Stomach (tissue), 9 donors: ENCODE data around the gene CPZ. TPM values are rescaled to one million over a fixed set of nuclear protein-coding genes. Genes with fewer than 3 reads are reported as not detected.

ENCODE experiments used
- DNase-seq, 2 donors: peaks; one replicate each; pipeline versions ENCODE4 v3.0.0 to v3.0.0-alpha.2; 2013 to 2019
- H3K27ac ChIP-seq, 5 donors: fragments of 200-600 bp in 4 of 5; sonication (generic) in 4 of 5; one replicate each; pipeline ENCODE4 v1.5.1; 2013 to 2019; ENCODE audit warnings: mild to moderate bottlenecking in 1 of 5, moderate library complexity in 1 of 5
- H3K27me3 ChIP-seq, 3 donors: fragments of 200-600 bp; sonication (generic); one replicate each; pipeline ENCODE4 v1.5.1; 2017 to 2019; ENCODE audit warnings: mixed run types in 1 of 3
- H3K36me3 ChIP-seq, 4 donors: fragments of 200-600 bp; sonication (generic); 1 replicate in 3 of 4; 2 replicates in 1 of 4; pipeline ENCODE4 v1.5.1; 2016 to 2019
- H3K4me1 ChIP-seq, 4 donors: fragments of 200-600 bp; sonication (generic); one replicate each; pipeline ENCODE4 v1.5.1; 2016 to 2019
- H3K4me3 ChIP-seq, 4 donors: fragments of 200-600 bp; sonication (generic) in 3 of 4; one replicate each; pipeline ENCODE4 v1.5.1; 2016 to 2019; ENCODE audit warnings: mild to moderate bottlenecking in 1 of 4
- H3K9me3 ChIP-seq, 4 donors: fragments of 200-600 bp; sonication (generic); one replicate each; pipeline ENCODE4 v1.5.1; 2016 to 2019
- CTCF ChIP-seq, 7 experiments: fragments of 450-650 bp in 4 of 7; fragments of 200-600 bp in 3 of 7; sonication (generic) in 3 of 7; IDR thresholded peaks; one replicate each; pipeline ENCODE4 v1.5.1; 2016 to 2019; ENCODE audit warnings: antibody characterized with exemption in 7 of 7, control low read depth in 2 of 7, mild to moderate bottlenecking in 1 of 7
- EP300 ChIP-seq: sonication (generic); formaldehyde crosslinking; IDR thresholded peaks from one replicate; pipeline ENCODE4 v1.6.1; 2017; ENCODE audit warnings: antibody characterized with exemption
- POLR2A ChIP-seq, 4 donors: fragments of 450-650 bp; IDR thresholded peaks; one replicate each; pipeline ENCODE4 v1.6.1; 2016; ENCODE audit warnings: antibody characterized with exemption in 4 of 4, control low read depth in 2 of 4, mild to moderate bottlenecking in 1 of 4, moderate library complexity in 1 of 4
- POLR2AphosphoS5 ChIP-seq, 3 donors: sonication (generic); formaldehyde crosslinking; IDR thresholded peaks; one replicate each; pipeline ENCODE4 v1.6.1; 2016; ENCODE audit warnings: antibody characterized with exemption in 3 of 3
- WGBS, 5 donors: extraction: QIAGEN DNeasy Blood & Tissue Kit in 3 of 5; methylation state at CpG; one replicate each; pipeline versions ENCODE4 v1.1.5 to v1.1.7; 2013 to 2018; 5-methylcytosine and 5-hydroxymethylcytosine counted together
- intact Hi-C: fragments of 100-400 bp; cut with DNase I; formaldehyde crosslinking; loops from one replicate; pipeline ENCODE4 v1.15.1; 2023; ENCODE audit warnings: low total_unique reads
- polyA plus RNA-seq, 3 donors: library from polyadenylated mRNA; stranded (reverse); fragments of 200-250 nt; gene quantifications; one replicate each; pipeline ENCODE4 v1.2.3, GENCODE V29; 2013
- total RNA-seq, 5 donors: library from RNA; depleted of rRNA; stranded (reverse); fragments of >200 nt; gene quantifications; one replicate each; pipeline versions ENCODE4 v1.1.0 to v1.2.3, GENCODE V29; 2014 to 2016
- donor health status: healthy with polysubstance abuse.
- donor health status: Bipolar disorder and iron deficiency.
- donor health status: healthy.

CPZ gene
- total and polyA plus RNA-seq, 8 donors, result 0.25 to 13.2 (median 3.3) TPM; not detected in 2

- Histone ChIP-seq H3K27me3 (peaks cover 0 to 39% (median 4%) of the 10 kb centered on the region in 3 donors), H3K27ac (no peak overlapping the region), H3K36me3 (no peaks in the 10 kb centered on the region), H3K9me3 (no peaks in the 10 kb centered on the region), H3K4me3 (no peak overlapping the region), H3K4me1 (no peaks in the 10 kb centered on the region)
- 82 to 86% (median 83%) methylated on average over 23 to 26 of the region's 26 CpGs for WGBS, 5 donors
- TF ChIP-seq CTCF (IDR thresholded peaks at IDR 0.05) (no peak), POLR2A (IDR thresholded peaks at IDR 0.05) (no peak), EP300 (no peak), POLR2AphosphoS5 (IDR thresholded peaks at IDR 0.05) (no peak)
- no peak for DNase-seq
- intact Hi-C loops, result no loop called here
Measured at GRCh38 chr4:8639777-8640720, 47.5 kb downstream of the CPZ start.

GRCh38 chr4:8640816-8641215 lies 48.3 kb downstream of the CPZ start:
- TF ChIP-seq POLR2AphosphoS5 (IDR thresholded peaks at IDR 0.05) (no peak), EP300 (no peak), CTCF (IDR thresholded peaks at IDR 0.05) (no peak), POLR2A (IDR thresholded peaks at IDR 0.05) (no peak)
- WGBS, 5 donors, result 78 to 87% (median 84%) methylated on average over 11 of the region's 11 CpGs
- no peaks in the 10 kb centered on the region for H3K4me1 ChIP-seq
- no peaks in the 10 kb centered on the region for H3K9me3 ChIP-seq
- no peak overlapping the region for H3K27ac ChIP-seq
- H3K36me3 ChIP-seq, result no peaks in the 10 kb centered on the region
- H3K27me3 ChIP-seq, result peaks cover 0 to 39% (median 4%) of the 10 kb centered on the region in 3 donors
- no peak overlapping the region for H3K4me3 ChIP-seq
- no peak for DNase-seq
- intact Hi-C loops, result no loop called here

- no peaks in the 10 kb centered on the region for H3K4me1 ChIP-seq
- no peak overlapping the region for H3K27ac ChIP-seq
- no peaks in the 10 kb centered on the region for H3K36me3 ChIP-seq
- intact Hi-C loops, result no loop called here
- TF ChIP-seq POLR2AphosphoS5 (IDR thresholded peaks at IDR 0.05) (no peak), CTCF (IDR thresholded peaks at IDR 0.05) (no peak), EP300 (no peak), POLR2A (IDR thresholded peaks at IDR 0.05) (no peak)
- 89 to 97% (median 90%) methylated on average over 9 to 15 of the region's 15 CpGs for WGBS, 5 donors
- no peak for DNase-seq
- H3K9me3 ChIP-seq, result no peaks in the 10 kb centered on the region
- H3K4me3 ChIP-seq, result no peak overlapping the region
- H3K27me3 ChIP-seq, result peaks cover 0 to 39% (median 4%) of the 10 kb centered on the region in 3 donors
Measured at GRCh38 chr4:8641256-8641655, 48.7 kb downstream of the CPZ start.

- Histone ChIP-seq H3K27me3 (peaks cover 0 to 44% (median 4%) of the 10 kb centered on the region in 3 donors), H3K4me1 (no peaks in the 10 kb centered on the region), H3K27ac (no peak overlapping the region), H3K4me3 (no peak overlapping the region), H3K9me3 (no peaks in the 10 kb centered on the region), H3K36me3 (no peaks in the 10 kb centered on the region)
- DNase-seq, result no peak
- intact Hi-C loops, result no loop called here
- 65 to 83% (median 77%) methylated on average over 14 to 16 of the region's 16 CpGs for WGBS, 5 donors
- TF ChIP-seq POLR2A (IDR thresholded peaks at IDR 0.05) (no peak), EP300 (no peak), POLR2AphosphoS5 (IDR thresholded peaks at IDR 0.05) (no peak), CTCF (IDR thresholded peaks at IDR 0.05) (no peak)
Measured at GRCh38 chr4:8641931-8642650, 49.5 kb downstream of the CPZ start.
